AG09319 (cell line): ENCODE data around the gene POLR3B.

Experiments
- DNase-seq: peaks from one replicate; pipeline ENCODE4 v3.0.0-alpha.2; 2010; ENCODE audit warnings: low read depth; ENCODE audit errors: extremely low read depth
- CTCF ChIP-seq: IDR thresholded peaks from 2 replicates; pipeline ENCODE4 v1.5.1; 2011; ENCODE audit warnings: low read depth, mild to moderate bottlenecking, inconsistent platforms, low read length, moderate library complexity

The POLR3B gene

DNA sequence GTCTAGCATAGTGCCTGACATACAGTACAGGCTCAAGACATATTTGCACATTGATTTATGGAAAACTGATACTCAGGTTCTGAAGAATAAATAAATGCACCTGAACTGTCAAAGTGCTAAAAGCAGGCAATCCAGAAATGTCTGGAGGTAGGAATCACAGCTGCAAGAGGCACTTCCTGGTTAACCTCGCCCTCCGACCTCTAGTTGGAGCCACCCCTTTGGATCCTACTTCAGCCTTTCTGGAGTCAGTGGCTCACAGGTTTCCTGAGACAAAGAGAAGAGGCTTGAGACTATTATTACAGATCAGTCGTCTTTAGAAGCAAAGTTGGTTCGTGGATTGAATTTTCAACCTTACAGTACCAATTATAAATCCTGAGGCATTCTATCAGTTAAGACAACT lies 42.0 kb upstream of the POLR3B start:
- no peak for TF ChIP-seq CTCF
- DNase-seq = no peak

GRCh38 chr12:106317406-106318082 lies 40.0 kb upstream of the POLR3B start:
- no peak for DNase-seq
- no peak for TF ChIP-seq CTCF

- DNase-seq = no peak
- no peak for TF ChIP-seq CTCF
Measured at GRCh38 chr12:106321139-106321850, 36.3 kb upstream of the POLR3B start.

- TF ChIP-seq CTCF = no peak
- no peak for DNase-seq
Measured at GRCh38 chr12:106323537-106323936, 34.0 kb upstream of the POLR3B start.

- no peak for DNase-seq
- TF ChIP-seq CTCF = no peak
Measured at GRCh38 chr12:106327309-106327869, 30.2 kb upstream of the POLR3B start.

DNA sequence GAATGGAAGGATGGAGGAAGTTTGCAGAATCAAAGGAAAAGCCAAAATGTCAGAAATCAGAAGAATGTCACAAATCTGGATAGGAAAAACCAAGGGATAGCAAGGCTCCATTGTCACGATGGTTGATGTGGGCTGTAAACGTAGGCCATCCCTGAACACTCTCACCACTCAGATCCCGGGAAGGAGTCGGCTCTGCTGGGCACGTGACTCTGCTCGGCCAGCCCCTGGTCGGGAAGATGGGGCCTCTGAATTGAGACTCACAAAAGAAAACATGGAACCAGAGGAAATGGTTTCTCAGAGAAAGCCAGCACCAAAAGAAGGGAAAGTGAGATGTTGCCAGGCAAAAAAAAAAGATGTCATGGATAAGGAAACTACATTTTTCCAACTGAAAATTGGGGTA lies 28.8 kb upstream of the POLR3B start:
- no peak for TF ChIP-seq CTCF
- no peak for DNase-seq
